Type B pancreatic cell (in vitro differentiated cells): ENCODE measurements around the gene CHD8. TPM values are rescaled to one million over a fixed set of nuclear protein-coding genes. Genes with fewer than 3 reads are reported as not detected.

ENCODE experiments used
- DNase-seq: peaks from one replicate; pipeline ENCODE4 v3.0.0; 2021; ENCODE audit warnings: mixed read lengths; ENCODE audit not compliant: unreplicated experiment; ENCODE audit errors: extremely low spot score
- H3K27ac Mint-ChIP-seq: 2 replicates; pipeline ENCODE4 v1.8.0; 2021; ENCODE audit warnings: mild to moderate bottlenecking, mixed read lengths
- H3K27me3 Mint-ChIP-seq: 2 replicates; pipeline ENCODE4 v1.8.0; 2021; ENCODE audit warnings: mixed read lengths
- H3K36me3 Mint-ChIP-seq: 2 replicates; pipeline ENCODE4 v1.8.0; 2021; ENCODE audit warnings: mixed read lengths
- H3K4me1 Mint-ChIP-seq: one replicate; pipeline ENCODE4 v1.8.0; 2021; ENCODE audit warnings: mixed read lengths; ENCODE audit not compliant: unreplicated experiment
- H3K4me3 Mint-ChIP-seq: 2 replicates; pipeline ENCODE4 v1.8.0; 2021; ENCODE audit warnings: mild to moderate bottlenecking, mixed read lengths
- H3K9me3 Mint-ChIP-seq: 2 replicates; pipeline ENCODE4 v1.8.0; 2021; ENCODE audit warnings: mixed read lengths
- CTCF ChIP-seq: fragments of 200-600 bp; sonication (generic); conservative IDR thresholded peaks from 2 replicates; pipeline ENCODE4 v1.5.0; 2021; ENCODE audit warnings: antibody characterized with exemption, mild to moderate bottlenecking
- total RNA-seq: library from RNA; stranded (reverse); gene quantifications from 2 replicates; pipeline ENCODE4 v1.2.1, GENCODE V29; 2021; ENCODE audit warnings: low replicate concordance

CHD8 gene
- total RNA-seq, 1 donor from 2014 or later: 112 TPM

DNA sequence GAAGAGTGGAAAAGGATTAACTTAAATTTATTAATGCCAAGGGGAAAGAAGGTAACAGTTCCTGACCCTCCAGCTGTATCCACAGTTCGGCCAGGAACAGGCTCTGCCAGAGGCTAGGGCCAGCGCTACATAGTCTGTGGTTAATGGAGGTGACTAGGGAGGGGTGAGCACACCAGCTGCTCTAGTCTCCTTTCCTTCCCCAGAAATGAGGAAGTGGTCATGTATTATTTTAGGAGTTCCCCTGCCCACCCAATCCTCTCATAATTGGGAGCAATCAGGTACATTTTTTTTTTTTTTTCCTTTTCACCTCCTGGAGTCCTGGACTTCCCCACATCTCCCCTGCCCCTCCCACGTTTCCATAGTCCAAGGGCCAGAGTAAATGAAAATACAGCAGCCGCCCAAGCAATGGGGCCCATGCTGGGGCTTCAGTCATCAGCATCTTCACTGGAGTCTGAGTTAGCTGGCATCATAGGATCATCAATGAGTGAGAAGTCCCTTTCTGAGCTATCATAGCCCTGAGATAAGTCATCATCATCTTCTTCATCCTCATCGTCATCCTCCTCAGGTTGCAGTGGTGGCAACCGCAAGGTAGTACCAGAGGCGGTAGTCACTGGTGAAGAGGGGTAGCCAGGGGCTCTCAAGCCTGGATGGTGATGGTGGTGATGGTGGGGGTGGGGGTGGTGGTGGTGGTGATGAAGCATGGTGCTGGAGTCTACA lies 70.6 kb downstream of the CHD8 start:
- TF ChIP-seq CTCF: no peak
- Mint-ChIP-seq H3K4me3 (peak overlapping the region; percentile 98), H3K4me1 (peaks cover 21% of the 10 kb centered on the region), H3K27me3 (no peaks in the 10 kb centered on the region), H3K9me3 (no peaks in the 10 kb centered on the region), H3K27ac (peak overlapping the region; percentile 100), H3K36me3 (peaks cover 4% of the 10 kb centered on the region)
- no peak for DNase-seq

DNA sequence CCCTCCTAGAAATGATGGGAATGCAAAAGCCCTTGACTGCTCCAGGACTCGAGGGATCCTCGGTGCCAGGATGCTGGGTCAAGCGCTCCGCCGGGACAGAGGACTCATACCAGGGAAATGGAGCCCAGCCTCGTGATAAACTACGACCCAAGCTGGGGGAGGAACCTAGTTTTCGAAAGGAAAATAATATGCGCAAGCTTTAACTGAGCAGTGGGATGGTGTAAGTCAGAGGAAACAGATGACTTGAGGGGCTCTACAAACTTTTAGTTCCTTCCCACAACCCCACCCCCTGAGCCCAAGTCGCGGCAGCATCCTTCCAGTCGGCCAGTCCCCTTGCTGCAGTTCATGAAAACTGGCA lies 71.5 kb downstream of the CHD8 start:
- H3K4me3 Mint-ChIP-seq: peak overlapping the region; percentile 98
- no peaks in the 10 kb centered on the region for H3K27me3 Mint-ChIP-seq
- TF ChIP-seq CTCF: no peak

GRCh38 chr14:21383848-21384493 lies 72.0 kb downstream of the CHD8 start, which contains the start of gene SUPT16H:
SUPT16H (minus strand) TSS chr14:21384019; CDS start chr14:21383927, 92 bp downstream.
- H3K4me3 Mint-ChIP-seq: peak within 1 kb of the TSS; percentile 98
- no peaks in the 10 kb centered on the region for H3K27me3 Mint-ChIP-seq
- H3K4me1 Mint-ChIP-seq: peaks cover 21% of the 10 kb centered on the region
- H3K9me3 Mint-ChIP-seq: no peaks in the 10 kb centered on the region
- peaks cover 4% of the 10 kb centered on the region for H3K36me3 Mint-ChIP-seq
- DNase-seq: peak; percentile 97
- H3K27ac Mint-ChIP-seq: peak within 1 kb of the TSS; percentile 100
- TF ChIP-seq CTCF: no peak

More for the DNA sequence above, 71.5 kb downstream of the CHD8 start:
- H3K9me3 Mint-ChIP-seq: no peaks in the 10 kb centered on the region
- H3K27ac Mint-ChIP-seq: peak overlapping the region; percentile 100
- H3K36me3 Mint-ChIP-seq: peaks cover 4% of the 10 kb centered on the region
- no peak for DNase-seq
- peaks cover 21% of the 10 kb centered on the region for H3K4me1 Mint-ChIP-seq

GRCh38 chr14:21382886-21383847 lies 72.8 kb downstream of the CHD8 start:
- no peak for DNase-seq
- no peak for TF ChIP-seq CTCF
- Mint-ChIP-seq H3K36me3 (peaks cover 4% of the 10 kb centered on the region), H3K9me3 (no peaks in the 10 kb centered on the region), H3K27ac (peak overlapping the region; percentile 100), H3K4me3 (peak overlapping the region; percentile 98), H3K4me1 (peaks cover 21% of the 10 kb centered on the region), H3K27me3 (no peaks in the 10 kb centered on the region)

GRCh38 chr14:21382095-21382494 lies 73.8 kb downstream of the CHD8 start:
- Mint-ChIP-seq H3K4me3 (peak overlapping the region; percentile 98), H3K27me3 (no peaks in the 10 kb centered on the region), H3K4me1 (peaks cover 21% of the 10 kb centered on the region), H3K27ac (peak overlapping the region; percentile 81), H3K9me3 (no peaks in the 10 kb centered on the region), H3K36me3 (peaks cover 4% of the 10 kb centered on the region)
- TF ChIP-seq CTCF: no peak
- no peak for DNase-seq
